PC-9 (cell line): ENCODE data around the gene JPT1. TPM values are rescaled to one million over a fixed set of nuclear protein-coding genes. Genes with fewer than 3 reads are reported as not detected.
A peak's percentile ranks its signal among the peaks of the same experiment; 100 is the strongest.
"Not testable (repeated sequence)": the region's sequence is repeated elsewhere in the genome, so short reads cannot be mapped to it uniquely, and the experiment has no call there.

Experiments
- BruUV-seq: library from RNA; stranded (reverse); fragments of 400-500 nt; replicated peaks from 2 replicates; lab custom pipeline; 2021; lab: Mats Ljungman, UMichigan
- CTCF ChIA-PET: fragments of 300-600 bp; sonication (Branson Sonifier 250); formaldehyde crosslinking; loops from one replicate; lab custom pipeline; 2022; ENCODE audit warnings: antibody characterized with exemption; lab: Charles Lee
- POLR2A ChIA-PET: fragments of 300-600 bp; sonication (Branson Sonifier 250); formaldehyde crosslinking; loops from one replicate; lab custom pipeline; 2022; ENCODE audit warnings: antibody characterized with exemption; ENCODE audit not compliant: unreplicated experiment; lab: Charles Lee
- DNase-seq, 2 experiments: peaks; one replicate each; pipeline versions ENCODE4 v3.0.0 to v3.0.0-alpha.2; 2015 to 2022; ENCODE audit warnings: mixed read lengths in 1 of 2
- H2AFZ ChIP-seq: fragments of 200-600 bp; sonication (generic); 2 replicates; pipeline ENCODE4 v1.8.1; 2017; ENCODE audit warnings: antibody characterized with exemption
- H3F3A ChIP-seq: fragments of 200-600 bp; sonication (generic); 2 replicates; pipeline ENCODE4 v1.8.1; 2017; ENCODE audit warnings: antibody characterized with exemption, mild to moderate bottlenecking, low read depth; ENCODE audit not compliant: insufficient read depth
- H3K27ac ChIP-seq: fragments of 200-600 bp; sonication (generic); 2 replicates; pipeline ENCODE4 v1.6.1; 2016; ENCODE audit warnings: mixed run types
- H3K27me3 ChIP-seq: fragments of 200-600 bp; sonication (generic); 2 replicates; pipeline ENCODE4 v1.6.1; 2016; ENCODE audit warnings: low read depth, mixed run types; ENCODE audit not compliant: insufficient read depth
- H3K36me3 ChIP-seq: fragments of 200-600 bp; sonication (generic); 2 replicates; pipeline ENCODE4 v1.6.1; 2016; ENCODE audit warnings: low read depth, mixed run types
- H3K4me1 ChIP-seq: fragments of 200-600 bp; sonication (generic); replicated peaks from 2 replicates; pipeline ENCODE4 v1.6.1; 2016; ENCODE audit warnings: mixed run types; ENCODE audit not compliant: insufficient read depth
- H3K4me2 ChIP-seq: fragments of 200-600 bp; sonication (generic); 2 replicates; pipeline ENCODE4 v1.6.1; 2017; ENCODE audit warnings: mixed run types
- H3K4me3 ChIP-seq: fragments of 200-600 bp; sonication (generic); 2 replicates; pipeline ENCODE4 v1.6.1; 2016; ENCODE audit warnings: mixed run types
- H3K79me2 ChIP-seq: fragments of 200-600 bp; sonication (generic); 2 replicates; pipeline ENCODE4 v1.6.1; 2017; ENCODE audit warnings: low read depth, mixed run types
- H3K9me2 ChIP-seq: fragments of 200-600 bp; sonication (generic); 2 replicates; pipeline ENCODE4 v1.8.1; 2017; ENCODE audit warnings: mild to moderate bottlenecking; ENCODE audit not compliant: insufficient read depth
- H3K9me3 ChIP-seq: fragments of 200-600 bp; sonication (generic); 2 replicates; pipeline ENCODE4 v1.8.1; 2016; ENCODE audit warnings: low read depth; ENCODE audit not compliant: insufficient read depth
- H4K20me1 ChIP-seq: fragments of 200-600 bp; sonication (generic); 2 replicates; pipeline ENCODE4 v1.8.1; 2017; ENCODE audit not compliant: insufficient read depth
- EZH2 ChIP-seq: fragments of 200-600 bp; sonication (generic); IDR thresholded peaks from 2 replicates; pipeline ENCODE4 v1.8.0; 2017; ENCODE audit warnings: antibody characterized with exemption, low read depth
- intact Hi-C: fragments of 100-400 bp; cut with micrococcal nuclease; formaldehyde crosslinking; loops from one replicate; pipeline ENCODE4 v1.10.0; 2022; ENCODE audit not compliant: unreplicated experiment
- total RNA-seq: library from RNA; stranded (reverse); gene quantifications from 2 replicates; pipeline ENCODE4 v1.2.3, GENCODE V29; 2021
- TF ChIP-seq, protein P1 (sequence below): fragments of 200-600 bp; sonication (generic); conservative IDR thresholded peaks from 2 replicates; pipeline ENCODE4 v1.6.1; 2017; ENCODE audit warnings: mixed run types, antibody characterized with exemption, mild to moderate bottlenecking, moderate library complexity

JPT1 gene
- total RNA-seq, 1 experiment from 2014 or later = 250 TPM

DNA sequence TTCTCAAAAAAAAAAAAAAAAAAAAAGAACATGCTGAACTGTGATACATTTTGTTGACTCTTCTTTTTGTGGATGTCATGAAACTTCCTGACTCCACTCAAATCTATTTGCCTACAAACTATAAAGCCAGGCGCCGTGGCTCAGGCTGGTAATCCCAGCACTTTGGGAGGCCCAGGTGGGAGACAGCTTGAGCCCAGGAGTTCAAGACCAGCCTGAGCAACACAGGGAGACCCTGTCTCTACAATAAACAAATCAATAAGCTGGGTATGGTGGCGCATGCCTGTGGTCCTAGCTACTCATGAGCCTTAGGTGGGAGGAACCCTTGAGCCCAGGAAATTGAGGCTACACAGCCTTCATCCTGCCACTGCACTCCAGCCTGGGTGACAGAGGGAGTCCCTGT is 21.3 kb downstream of the JPT1 start:
- DNase-seq = no peak
- intact Hi-C loops = no loop called here
- ChIA-PET CTCF (interaction anchor here (0.6 kb wide), 1 partner anchor 199 kb away, joined by 6 read pairs; no protein-coding TSS in a partner anchor), POLR2A (interaction anchor here (0.6 kb wide), 1 partner anchor 26 kb away, joined by 5 read pairs; no protein-coding TSS in a partner anchor)
- Histone ChIP-seq H4K20me1 (no peaks in the 10 kb centered on the region; the same call in 1 of the 2 replicates), H3K27me3 (no peaks in the 10 kb centered on the region), H2AFZ (no peak overlapping the region), H3K4me3 (no peak overlapping the region), H3K9me3 (no peaks in the 10 kb centered on the region), H3K36me3 (no peaks in the 10 kb centered on the region), H3K27ac (no peak overlapping the region), H3F3A (peaks cover 76% of the 10 kb centered on the region), H3K4me2 (no peak overlapping the region), H3K79me2 (peaks cover 31% of the 10 kb centered on the region), H3K9me2 (no peaks in the 10 kb centered on the region), H3K4me1 (peaks cover 20% of the 10 kb centered on the region)
- TF ChIP-seq, protein P1, sequence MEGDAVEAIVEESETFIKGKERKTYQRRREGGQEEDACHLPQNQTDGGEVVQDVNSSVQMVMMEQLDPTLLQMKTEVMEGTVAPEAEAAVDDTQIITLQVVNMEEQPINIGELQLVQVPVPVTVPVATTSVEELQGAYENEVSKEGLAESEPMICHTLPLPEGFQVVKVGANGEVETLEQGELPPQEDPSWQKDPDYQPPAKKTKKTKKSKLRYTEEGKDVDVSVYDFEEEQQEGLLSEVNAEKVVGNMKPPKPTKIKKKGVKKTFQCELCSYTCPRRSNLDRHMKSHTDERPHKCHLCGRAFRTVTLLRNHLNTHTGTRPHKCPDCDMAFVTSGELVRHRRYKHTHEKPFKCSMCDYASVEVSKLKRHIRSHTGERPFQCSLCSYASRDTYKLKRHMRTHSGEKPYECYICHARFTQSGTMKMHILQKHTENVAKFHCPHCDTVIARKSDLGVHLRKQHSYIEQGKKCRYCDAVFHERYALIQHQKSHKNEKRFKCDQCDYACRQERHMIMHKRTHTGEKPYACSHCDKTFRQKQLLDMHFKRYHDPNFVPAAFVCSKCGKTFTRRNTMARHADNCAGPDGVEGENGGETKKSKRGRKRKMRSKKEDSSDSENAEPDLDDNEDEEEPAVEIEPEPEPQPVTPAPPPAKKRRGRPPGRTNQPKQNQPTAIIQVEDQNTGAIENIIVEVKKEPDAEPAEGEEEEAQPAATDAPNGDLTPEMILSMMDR = no peak
- TF ChIP-seq EZH2 = no peak
- no TSS peak for BruUV-seq

DNA sequence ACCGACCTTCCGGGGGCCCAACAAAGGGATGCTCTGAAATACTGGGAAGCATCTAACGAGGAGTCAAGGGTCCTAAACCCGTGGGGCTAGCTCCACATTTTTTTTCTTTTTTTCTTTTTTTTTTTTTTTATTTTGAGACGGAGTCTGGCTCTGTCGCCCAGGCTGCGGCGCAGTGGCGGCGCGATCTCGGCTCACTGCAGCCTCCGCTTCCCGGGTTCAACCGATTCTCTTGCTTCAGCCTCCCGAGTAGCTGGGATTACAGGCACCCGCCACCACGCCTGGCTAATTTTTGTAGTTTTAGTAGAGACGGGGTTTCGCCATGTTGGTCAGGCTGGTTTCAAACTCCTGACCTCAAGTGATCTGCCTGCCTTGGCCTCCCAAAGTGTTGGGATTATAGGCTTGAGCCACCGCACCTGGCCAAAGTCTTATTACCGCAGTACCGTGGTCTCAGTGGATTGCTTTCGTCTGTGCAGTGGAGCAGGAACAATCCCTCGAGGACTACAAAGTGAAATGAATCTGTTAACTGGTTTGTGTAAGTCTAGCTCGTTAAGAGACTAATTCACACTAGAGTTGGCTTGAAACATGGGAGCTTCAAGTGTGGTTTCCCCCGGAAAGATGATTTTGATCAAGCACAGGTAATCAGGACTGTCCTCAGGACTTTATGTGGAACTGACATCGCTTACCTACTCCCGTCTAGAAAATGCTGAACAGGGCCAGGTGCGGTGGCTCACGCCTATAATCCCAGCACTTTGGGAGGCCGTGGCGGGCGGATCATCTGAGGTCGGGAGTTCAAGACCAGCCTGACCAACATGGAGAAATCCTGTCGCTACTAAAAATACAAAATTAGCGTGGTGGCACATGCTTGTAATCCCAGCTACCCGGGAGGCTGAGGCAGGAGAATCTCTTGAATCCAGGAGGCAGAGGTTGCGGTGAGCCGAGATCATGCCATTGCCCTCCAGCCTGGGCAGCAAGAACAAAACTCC is 22.0 kb downstream of the JPT1 start:
- BruUV-seq = TSS peak; percentile 67
- intact Hi-C loops, DNase-seq, H3K36me3 ChIP-seq, H3K27me3 ChIP-seq, H3K9me3 ChIP-seq, H3K9me2 ChIP-seq, H4K20me1 ChIP-seq: not testable (repeated sequence)
- Histone ChIP-seq H3K4me2 (peak overlapping the region; percentile 74), H3K79me2 (peaks cover 29% of the 10 kb centered on the region), H3K4me3 (peak overlapping the region; percentile 95), H3F3A (peaks cover 77% of the 10 kb centered on the region), H2AFZ (peak overlapping the region; percentile 83), H3K4me1 (peaks cover 20% of the 10 kb centered on the region), H3K27ac (peak overlapping the region; percentile 72)
- POLR2A ChIA-PET = interaction anchor here (0.6 kb wide), 2 partner anchors 27 to 63 kb away, joined by 5 to 19 read pairs; no protein-coding TSS in a partner anchor
- CTCF ChIA-PET = interaction anchor here (0.6 kb wide), 1 partner anchor 198 kb away, joined by 6 read pairs; no protein-coding TSS in a partner anchor

DNA sequence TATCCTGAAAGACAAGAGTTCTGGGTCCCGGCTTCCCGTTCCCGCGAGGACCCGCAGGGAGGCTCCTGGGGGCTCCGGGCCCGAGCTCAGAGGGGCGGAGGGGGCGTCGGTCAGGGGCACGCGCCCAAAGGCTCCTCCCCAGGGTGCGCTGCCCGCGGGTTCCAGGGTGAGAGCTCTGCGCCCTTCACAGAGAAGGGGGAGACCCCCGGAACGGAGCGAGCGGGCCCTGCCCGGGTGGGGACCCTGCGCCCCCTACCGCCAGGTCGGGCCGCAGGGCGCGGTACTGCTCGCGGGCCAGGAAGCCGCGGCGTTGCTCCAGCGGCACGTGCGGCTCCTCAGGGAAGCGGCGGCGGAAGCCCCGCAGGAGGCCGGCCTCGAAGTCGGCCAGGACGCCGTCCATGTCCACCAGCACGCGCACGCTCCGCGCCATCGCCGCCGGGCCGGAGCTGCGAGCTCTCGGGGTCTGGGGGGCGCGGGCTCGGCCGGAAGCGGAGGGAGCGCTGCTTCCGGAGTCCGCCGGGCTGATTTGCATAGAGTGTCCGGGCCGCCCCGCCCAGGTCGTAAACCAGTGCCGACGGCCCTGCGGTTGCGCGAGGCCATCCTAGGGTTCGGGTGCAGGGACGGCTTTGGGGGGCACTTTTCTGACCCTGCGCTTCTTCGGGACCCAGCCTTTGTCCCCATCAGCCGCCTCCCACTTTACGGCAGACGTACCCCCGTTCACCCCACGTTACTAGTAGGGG is 22.9 kb downstream of the JPT1 start, which contains the start of gene NT5C:
Gene NT5C (minus strand): TSS at position 465 of the 740 bp plus-strand sequence. CDS start 35 bp downstream, at position 430.
- H3K79me2 ChIP-seq = peaks cover 29% of the 10 kb centered on the region
- DNase-seq = peak; percentile 62 to 71
- TF ChIP-seq EZH2 = no peak
- TF ChIP-seq, protein P1 = peak; percentile 65
- H3K4me1 ChIP-seq = peaks cover 20% of the 10 kb centered on the region
- H3K4me3 ChIP-seq = peak within 1 kb of the TSS; percentile 95
- H4K20me1 ChIP-seq = no peaks in the 10 kb centered on the region; the same call in 1 of the 2 replicates
- H3K27ac ChIP-seq = peak within 1 kb of the TSS; percentile 72
- BruUV-seq = no TSS peak
- no peaks in the 10 kb centered on the region for H3K9me3 ChIP-seq
- no peaks in the 10 kb centered on the region for H3K27me3 ChIP-seq
- peak within 1 kb of the TSS; percentile 83 for H2AFZ ChIP-seq
- CTCF ChIA-PET = interaction anchor here (0.5 to 1.5 kb wide), 3 partner anchors 17 to 68 kb away, joined by 6 to 18 read pairs (median 7); no protein-coding TSS in a partner anchor
- no peaks in the 10 kb centered on the region for H3K9me2 ChIP-seq
- H3K36me3 ChIP-seq = no peaks in the 10 kb centered on the region
- peaks cover 72% of the 10 kb centered on the region for H3F3A ChIP-seq
- H3K4me2 ChIP-seq = peak within 1 kb of the TSS; percentile 74
- intact Hi-C loops = no loop called here
- POLR2A ChIA-PET = interaction anchor here (0.6 to 0.7 kb wide), 2 partner anchors 58 to 62 kb away, joined by 3 to 19 read pairs; no protein-coding TSS in a partner anchor
